BLaER1 treated with 17β-estradiol and CSF1 and Interleukin-3, amounts not matched to agents 10 nM and 100 nM (cell line): Measurements from ENCODE around the gene SORCS2.
A peak's percentile ranks its signal among the peaks of the same experiment; 100 is the strongest.

Experiments used
- H3K27ac ChIP-seq, 11 experiments: shearing (Covaris generic); formaldehyde crosslinking; 2 replicates each; pipeline ENCODE4 v1.8.1; 2022
- H3K27me3 ChIP-seq, 11 experiments: shearing (Covaris generic); formaldehyde crosslinking; 2 replicates each; pipeline ENCODE4 v1.8.1; 2022
- H3K36me3 ChIP-seq, 11 experiments: shearing (Covaris generic); formaldehyde crosslinking; 2 replicates each; pipeline ENCODE4 v1.8.1; 2022
- H3K4me1 ChIP-seq, 10 experiments: shearing (Covaris generic); formaldehyde crosslinking; 2 replicates each; pipeline ENCODE4 v1.8.1; 2022
- H3K4me2 ChIP-seq, 11 experiments: shearing (Covaris generic); formaldehyde crosslinking; 2 replicates each; pipeline ENCODE4 v1.8.1; 2022
- H3K4me3 ChIP-seq, 10 experiments: shearing (Covaris generic); formaldehyde crosslinking; 2 replicates each; pipeline ENCODE4 v1.8.1; 2022
- H3K9ac ChIP-seq, 11 experiments: shearing (Covaris generic); formaldehyde crosslinking; 2 replicates each; pipeline ENCODE4 v1.8.1; 2022
- H3K9me3 ChIP-seq, 11 experiments: shearing (Covaris generic); formaldehyde crosslinking; replicated peaks in 1 of 11; 2 replicates each; pipeline ENCODE4 v1.8.1; 2022
- H4K20me1 ChIP-seq, 11 experiments: shearing (Covaris generic); formaldehyde crosslinking; 2 replicates each; pipeline ENCODE4 v1.8.1; 2022
- Cebpa-rat ChIP-seq, 11 experiments: shearing (Covaris generic); IDR thresholded peaks; 2 replicates each; pipeline ENCODE4 v1.8.1; 2022

The SORCS2 gene

GRCh38 chr4:7279902-7280301 is 87.6 kb downstream of the SORCS2 start:
- no peak overlapping the region for H3K27ac ChIP-seq
- H3K4me1 ChIP-seq = peaks cover 0 to 26% (median 20%) of the 10 kb centered on the region in 10 experiments; a peak in 18 of 20 replicates
- H4K20me1 ChIP-seq = peaks cover 0 to 18% (median 0%) of the 10 kb centered on the region in 11 experiments; a peak in 4 of 22 replicates
- TF ChIP-seq Cebpa-rat (IDR thresholded peaks at IDR 0.05) = no peak
- no peak overlapping the region for H3K4me3 ChIP-seq
- no peak overlapping the region for H3K9ac ChIP-seq
- H3K4me2 ChIP-seq = no peak overlapping the region
- no peaks in the 10 kb centered on the region; a peak in 1 of 22 replicates for H3K27me3 ChIP-seq
- no peaks in the 10 kb centered on the region for H3K9me3 ChIP-seq
- no peaks in the 10 kb centered on the region for H3K36me3 ChIP-seq

GRCh38 chr4:7280926-7281690 is 88.8 kb downstream of the SORCS2 start:
- no peaks in the 10 kb centered on the region; a peak in 1 of 22 replicates for H3K27me3 ChIP-seq

GRCh38 chr4:7281691-7282665 is 89.6 kb downstream of the SORCS2 start:
- peaks cover 0 to 23% (median 0%) of the 10 kb centered on the region in 11 experiments; a peak in 5 of 22 replicates for H4K20me1 ChIP-seq
- peak overlapping the region in 10 of 11 experiments; percentile 11 to 72 (median 57); a peak in 18 of 22 replicates for H3K4me2 ChIP-seq
- H3K27ac ChIP-seq = no peak overlapping the region
- H3K4me3 ChIP-seq = no peak overlapping the region
- no peaks in the 10 kb centered on the region for H3K9me3 ChIP-seq
- H3K36me3 ChIP-seq = no peaks in the 10 kb centered on the region
- peaks cover 0 to 33% (median 20%) of the 10 kb centered on the region in 10 experiments; a peak in 18 of 20 replicates for H3K4me1 ChIP-seq
- H3K9ac ChIP-seq = no peak overlapping the region
- peaks cover 0 to 5% (median 0%) of the 10 kb centered on the region in 11 experiments; a peak in 1 of 22 replicates for H3K27me3 ChIP-seq
- no peak for TF ChIP-seq Cebpa-rat (IDR thresholded peaks at IDR 0.05)

More at GRCh38 chr4:7280926-7281690, 88.8 kb downstream of the SORCS2 start:
- H3K27ac ChIP-seq = no peak overlapping the region
- no peak for TF ChIP-seq Cebpa-rat (IDR thresholded peaks at IDR 0.05)
- no peaks in the 10 kb centered on the region for H3K36me3 ChIP-seq
- peaks cover 0 to 18% (median 0%) of the 10 kb centered on the region in 11 experiments; a peak in 4 of 22 replicates for H4K20me1 ChIP-seq
- H3K4me1 ChIP-seq = peaks cover 0 to 29% (median 20%) of the 10 kb centered on the region in 10 experiments; a peak in 18 of 20 replicates
- H3K9ac ChIP-seq = no peak overlapping the region
- H3K4me3 ChIP-seq = no peak overlapping the region
- H3K9me3 ChIP-seq = no peaks in the 10 kb centered on the region
- H3K4me2 ChIP-seq = peak overlapping the region in 5 of 11 experiments; percentile 54 to 72 (median 68); a peak in 4 of 22 replicates

- TF ChIP-seq Cebpa-rat (IDR thresholded peaks at IDR 0.05) = no peak
- Histone ChIP-seq H3K36me3 (no peaks in the 10 kb centered on the region), H3K27me3 (peaks cover 0 to 15% (median 0%) of the 10 kb centered on the region in 11 experiments; a peak in 4 of 22 replicates), H4K20me1 (peaks cover 0 to 23% (median 0%) of the 10 kb centered on the region in 11 experiments; a peak in 5 of 22 replicates), H3K9ac (no peak overlapping the region), H3K27ac (no peak overlapping the region), H3K4me2 (peak overlapping the region in 9 of 11 experiments; percentile 11 to 72 (median 60); a peak in 17 of 22 replicates), H3K4me1 (peaks cover 0 to 43% (median 30%) of the 10 kb centered on the region in 10 experiments; a peak in 18 of 20 replicates), H3K4me3 (no peak overlapping the region), H3K9me3 (no peaks in the 10 kb centered on the region)
Observed at GRCh38 chr4:7282786-7283440, 90.6 kb downstream of the SORCS2 start.

- H3K27me3 ChIP-seq = peaks cover 0 to 27% (median 0%) of the 10 kb centered on the region in 11 experiments; a peak in 4 of 22 replicates
- H3K9ac ChIP-seq = no peak overlapping the region
Observed at GRCh38 chr4:7285244-7286094, 93.1 kb downstream of the SORCS2 start.

GRCh38 chr4:7286170-7286569 is 93.8 kb downstream of the SORCS2 start:
- Histone ChIP-seq H3K27ac (no peak overlapping the region), H3K9me3 (no peaks in the 10 kb centered on the region), H3K9ac (no peak overlapping the region), H3K4me3 (no peak overlapping the region), H3K4me1 (peaks cover 0 to 65% (median 45%) of the 10 kb centered on the region in 10 experiments; a peak in 18 of 20 replicates), H3K36me3 (no peaks in the 10 kb centered on the region), H3K4me2 (no peak overlapping the region), H4K20me1 (peaks cover 0 to 33% (median 0%) of the 10 kb centered on the region in 11 experiments; a peak in 5 of 22 replicates), H3K27me3 (peaks cover 0 to 27% (median 0%) of the 10 kb centered on the region in 11 experiments; a peak in 4 of 22 replicates)
- TF ChIP-seq Cebpa-rat (IDR thresholded peaks at IDR 0.05) = no peak

More at GRCh38 chr4:7285244-7286094, 93.1 kb downstream of the SORCS2 start:
- H3K4me2 ChIP-seq = no peak overlapping the region
- no peak overlapping the region for H3K4me3 ChIP-seq
- peaks cover 0 to 60% (median 42%) of the 10 kb centered on the region in 10 experiments; a peak in 18 of 20 replicates for H3K4me1 ChIP-seq
- no peaks in the 10 kb centered on the region for H3K9me3 ChIP-seq
- H4K20me1 ChIP-seq = peaks cover 0 to 36% (median 0%) of the 10 kb centered on the region in 11 experiments; a peak in 5 of 22 replicates
- no peak overlapping the region for H3K27ac ChIP-seq
- TF ChIP-seq Cebpa-rat (IDR thresholded peaks at IDR 0.05) = no peak
- no peaks in the 10 kb centered on the region for H3K36me3 ChIP-seq

- Histone ChIP-seq H3K9ac (no peak overlapping the region), H3K9me3 (no peaks in the 10 kb centered on the region), H3K4me1 (peaks cover 0 to 66% (median 47%) of the 10 kb centered on the region in 10 experiments; a peak in 18 of 20 replicates), H3K36me3 (no peaks in the 10 kb centered on the region), H3K27ac (no peak overlapping the region), H3K4me3 (no peak overlapping the region), H4K20me1 (peaks cover 0 to 27% (median 0%) of the 10 kb centered on the region in 11 experiments; a peak in 3 of 22 replicates), H3K27me3 (peaks cover 0 to 33% (median 0%) of the 10 kb centered on the region in 11 experiments; a peak in 4 of 22 replicates), H3K4me2 (peak overlapping the region in 7 of 11 experiments; percentile 35 to 61 (median 46); a peak in 10 of 22 replicates)
- TF ChIP-seq Cebpa-rat (IDR thresholded peaks at IDR 0.05) = no peak
Observed at GRCh38 chr4:7286798-7287197, 94.5 kb downstream of the SORCS2 start.
